HepG2 (cell line): Measurements from ENCODE around the gene GRB7. TPM values are rescaled to one million over a fixed set of nuclear protein-coding genes. Genes with fewer than 3 reads are reported as not detected.

Experiments used
- ATAC-seq: fragments of 200-7000 bp; cut with Tn5 transposase; 3 replicates; pipeline ENCODE4 v1.9.1; 2020; ENCODE audit warnings: mild to moderate bottlenecking, moderate library complexity
- BruUV-seq: library from RNA; stranded (reverse); fragments of 400-500 nt; replicated peaks from 2 replicates; lab custom pipeline; 2021; lab: Mats Ljungman, UMichigan
- CTCF ChIA-PET: fragments of 300-600 bp; formaldehyde crosslinking; extraction: SDS; loops from one replicate; lab custom pipeline; 2021; ENCODE audit warnings: low total read pairs, inconsistent platforms, low intra/inter-chr PET ratio; lab: Yijun Ruan, JAX
- POLR2A ChIA-PET: fragments of 350-600 bp; sonication (Branson Sonifier 250); formaldehyde crosslinking; loops from one replicate; lab custom pipeline; 2020; ENCODE audit warnings: antibody characterized with exemption, inconsistent platforms; lab: Yijun Ruan, JAX
- DNase-seq: peaks from one replicate; pipeline ENCODE4 v3.0.0-alpha.2; 2015; ENCODE audit warnings: low spot score
- FAIRE-seq: peaks from 3 replicates; lab custom pipeline; 2011; peaks lifted over from hg19 to GRCh38; lab: Jason Lieb, UNC
- H2AFZ ChIP-seq: one replicate; pipeline ENCODE4 v1.6.1; 2011; ENCODE audit warnings: low read length, inconsistent platforms
- H3K27ac ChIP-seq: fragments of 300-600 bp; 3 replicates; pipeline ENCODE4 v1.8.0; 2011; ENCODE audit warnings: mixed run types, mild to moderate bottlenecking, mixed read lengths, low read length, inconsistent platforms; ENCODE audit not compliant: insufficient read depth; ENCODE audit errors: extremely low read length
- H3K27me3 ChIP-seq, 2 experiments: fragments of 200-600 bp in 1 of 2; 2 replicates in 1 of 2; 3 replicates in 1 of 2; pipeline versions ENCODE4 v1.6.0 to v1.8.0; 2011; ENCODE audit warnings: low read length in 2 of 2, mild to moderate bottlenecking in 2 of 2, moderate library complexity in 2 of 2, inconsistent platforms in 1 of 2; ENCODE audit not compliant: insufficient read depth in 2 of 2, control insufficient read depth in 1 of 2
- H3K36me3 ChIP-seq, 2 experiments: fragments of 200-600 bp in 1 of 2; replicated peaks in 1 of 2; 2 replicates in 1 of 2; 3 replicates in 1 of 2; pipeline versions ENCODE4 v1.5.1 to v1.8.0; 2011; ENCODE audit warnings: low read length in 2 of 2, inconsistent platforms in 1 of 2; ENCODE audit not compliant: insufficient read depth in 2 of 2, control insufficient read depth in 1 of 2
- H3K4me1 ChIP-seq: 2 replicates; pipeline ENCODE4 v1.5.1; 2012; ENCODE audit warnings: low read length, inconsistent platforms; ENCODE audit not compliant: insufficient read depth
- H3K4me2 ChIP-seq: 2 replicates; pipeline ENCODE4 v1.6.0; 2011; ENCODE audit warnings: low read depth, low read length, inconsistent platforms
- H3K4me3 ChIP-seq, 3 experiments: fragments of 200-600 bp in 1 of 3; sonication (generic), shearing (Covaris generic) in 1 of 3; replicated peaks in 1 of 3; 2 replicates each; pipeline ENCODE4 v1.5.1; 2011 to 2016; ENCODE audit warnings: low read length in 3 of 3, inconsistent platforms in 2 of 3, low read depth in 2 of 3, mild to moderate bottlenecking in 2 of 3, control low read depth in 1 of 3, mixed read lengths in 1 of 3; ENCODE audit not compliant: insufficient read depth in 1 of 3
- H3K79me2 ChIP-seq: one replicate; pipeline ENCODE4 v1.6.1; 2011; ENCODE audit warnings: low read length, inconsistent platforms; ENCODE audit not compliant: insufficient read depth
- H3K9ac ChIP-seq: 2 replicates; pipeline ENCODE4 v1.6.0; 2011; ENCODE audit warnings: mild to moderate bottlenecking, low read depth, low read length, inconsistent platforms; ENCODE audit not compliant: insufficient read depth
- H3K9me3 ChIP-seq: 2 replicates; pipeline ENCODE4 v1.5.1; 2012; ENCODE audit warnings: mild to moderate bottlenecking, low read length
- H4K20me1 ChIP-seq: 2 replicates; pipeline ENCODE4 v1.6.0; 2011; ENCODE audit warnings: inconsistent platforms, mild to moderate bottlenecking, low read length, moderate library complexity; ENCODE audit not compliant: insufficient read depth
- AGO2 ChIP-seq: fragments of 200-400 bp; formaldehyde crosslinking; optimal IDR thresholded peaks from 2 replicates; pipeline ENCODE3; 2017; ENCODE audit warnings: mild to moderate bottlenecking, low read depth, low read length, moderate library complexity
- FOSL2 ChIP-seq: sonication (generic); formaldehyde crosslinking; IDR thresholded peaks from 2 replicates; pipeline ENCODE4 v1.4.0; 2020; ENCODE audit warnings: missing genetic modification reagents
- JDP2 ChIP-seq: sonication (generic); formaldehyde crosslinking; IDR thresholded peaks from 2 replicates; pipeline ENCODE4 v1.8.1; 2022; ENCODE audit warnings: missing genetic modification reagents, borderline replicate concordance
- KLF6 ChIP-seq: IDR thresholded peaks from 2 replicates; pipeline ENCODE4 v1.8.0; 2016; ENCODE audit warnings: missing biosample characterization, missing genetic modification reagents
- PCBP2 ChIP-seq: fragments of 200-400 bp; formaldehyde crosslinking; optimal IDR thresholded peaks from 2 replicates; pipeline ENCODE3; 2018; ENCODE audit warnings: low read length, low read depth; ENCODE audit not compliant: poor library complexity, severe bottlenecking
- POLR2A ChIP-seq, 2 experiments: IDR thresholded peaks; 2 replicates each; pipeline ENCODE4 v1.6.1; 2011; ENCODE audit warnings: low read depth in 2 of 2, low read length in 2 of 2, mild to moderate bottlenecking in 1 of 2, moderate library complexity in 1 of 2; ENCODE audit not compliant: insufficient read depth in 1 of 2
- POLR2G ChIP-seq: fragments of 200-400 bp; formaldehyde crosslinking; IDR thresholded peaks from 2 replicates; pipeline ENCODE4 v1.6.1; 2018; ENCODE audit warnings: mild to moderate bottlenecking, low read depth, low read length, moderate library complexity
- RFXANK ChIP-seq: IDR thresholded peaks from 2 replicates; pipeline ENCODE4 v1.6.1; 2016
- SIN3B ChIP-seq: fragments of 150-350 bp; IDR thresholded peaks from 2 replicates; pipeline ENCODE4 v1.6.1; 2014; ENCODE audit warnings: low read length
- SNRNP70 ChIP-seq: fragments of 200-400 bp; formaldehyde crosslinking; IDR thresholded peaks from 2 replicates; pipeline ENCODE4 v1.6.1; 2017; ENCODE audit warnings: mild to moderate bottlenecking, low read depth, low read length, moderate library complexity
- WIZ ChIP-seq: sonication (generic); formaldehyde crosslinking; IDR thresholded peaks from 2 replicates; pipeline ENCODE4 v1.5.1; 2020; ENCODE audit warnings: mild to moderate bottlenecking, missing genetic modification reagents
- YEATS4 ChIP-seq: sonication (generic); formaldehyde crosslinking; IDR thresholded peaks from 2 replicates; pipeline ENCODE4 v1.4.0; 2020; ENCODE audit warnings: missing genetic modification reagents, borderline replicate concordance
- ZKSCAN5 ChIP-seq: sonication (generic); formaldehyde crosslinking; IDR thresholded peaks from 2 replicates; pipeline ENCODE4 v1.5.1; 2020; ENCODE audit warnings: mild to moderate bottlenecking, missing genetic modification reagents
- ZNF446 ChIP-seq: sonication (generic); formaldehyde crosslinking; IDR thresholded peaks from 2 replicates; pipeline ENCODE4 v1.5.0; 2020; ENCODE audit warnings: mild to moderate bottlenecking, missing genetic modification reagents
- ZNF615 ChIP-seq: sonication (generic); formaldehyde crosslinking; IDR thresholded peaks from 2 replicates; pipeline ENCODE4 v1.5.0; 2020; ENCODE audit warnings: mild to moderate bottlenecking, missing genetic modification reagents, borderline replicate concordance
- ZNF7 ChIP-seq: IDR thresholded peaks from 2 replicates; pipeline ENCODE4 v1.6.1; 2016; ENCODE audit warnings: missing biosample characterization, missing genetic modification reagents
- ZNF772 ChIP-seq: sonication (generic); formaldehyde crosslinking; IDR thresholded peaks from 2 replicates; pipeline ENCODE4 v1.5.0; 2020; ENCODE audit warnings: mild to moderate bottlenecking, missing genetic modification reagents
- WGBS: methylation state at CpG from one replicate; pipeline ENCODE4 v1.1.6; 2017; ENCODE audit warnings: low lambda C conversion rate; 5-methylcytosine and 5-hydroxymethylcytosine counted together
- in situ Hi-C: cut with HindIII; loops from 2 replicates; pipeline ENCODE4 v1.10.0; 2017; ENCODE audit warnings: low pct_unique_long_range_greater_than_20kb; ENCODE audit not compliant: extremely low pct_ligation_motif_present
- intact Hi-C: fragments of 100-400 bp; cut with micrococcal nuclease; formaldehyde crosslinking; loops from one replicate; pipeline ENCODE4 v1.10.0; 2022; ENCODE audit not compliant: unreplicated experiment
- polyA plus RNA-seq, 8 experiments: library from polyadenylated mRNA; depleted of rRNA in 3 of 8; stranded (reverse) in 7 of 8; unstranded in 1 of 8; fragments of >200 nt; fragmentation: Illumina TruSeq in 4 of 8; extraction: Trizol in 4 of 8; gene quantifications; 2 replicates each; pipeline versions ENCODE4 v1.2.1 to v1.2.3, GENCODE V29; 2011 to 2016; ENCODE audit warnings: low read depth in 4 of 8, missing spikeins in 1 of 8, mixed read lengths in 1 of 8; ENCODE audit not compliant: insufficient read depth in 1 of 8
- total RNA-seq, 5 experiments: library from RNA; depleted of rRNA; stranded (reverse); fragments of >200 nt; fragmentation: Illumina TruSeq; extraction: Trizol; gene quantifications; 2 replicates each; pipeline ENCODE4 v1.2.3, GENCODE V29; 2016; ENCODE audit warnings: low read depth in 1 of 5
- TF ChIP-seq, protein P1 (sequence below): sonication (generic); formaldehyde crosslinking; IDR thresholded peaks from 2 replicates; pipeline ENCODE4 v1.9.0; 2022; ENCODE audit warnings: missing genetic modification reagents, mild to moderate bottlenecking, borderline replicate concordance
- TF ChIP-seq, protein P2 (sequence below), 2 experiments: sonication (generic) in 1 of 2; formaldehyde crosslinking in 1 of 2; IDR thresholded peaks; 2 replicates each; pipeline versions ENCODE4 v1.4.0 to v1.6.1; 2018 to 2020; ENCODE audit warnings: missing genetic modification reagents in 2 of 2, borderline replicate concordance in 1 of 2, low read depth in 1 of 2, mild to moderate bottlenecking in 1 of 2, missing biosample characterization in 1 of 2

The GRB7 gene
- total and polyA plus RNA-seq, 2 of the 13 experiments (the other 11 are each of a cell fraction or from before 2014, with no cell fraction given), result 60.2 to 77.7 TPM

DNA sequence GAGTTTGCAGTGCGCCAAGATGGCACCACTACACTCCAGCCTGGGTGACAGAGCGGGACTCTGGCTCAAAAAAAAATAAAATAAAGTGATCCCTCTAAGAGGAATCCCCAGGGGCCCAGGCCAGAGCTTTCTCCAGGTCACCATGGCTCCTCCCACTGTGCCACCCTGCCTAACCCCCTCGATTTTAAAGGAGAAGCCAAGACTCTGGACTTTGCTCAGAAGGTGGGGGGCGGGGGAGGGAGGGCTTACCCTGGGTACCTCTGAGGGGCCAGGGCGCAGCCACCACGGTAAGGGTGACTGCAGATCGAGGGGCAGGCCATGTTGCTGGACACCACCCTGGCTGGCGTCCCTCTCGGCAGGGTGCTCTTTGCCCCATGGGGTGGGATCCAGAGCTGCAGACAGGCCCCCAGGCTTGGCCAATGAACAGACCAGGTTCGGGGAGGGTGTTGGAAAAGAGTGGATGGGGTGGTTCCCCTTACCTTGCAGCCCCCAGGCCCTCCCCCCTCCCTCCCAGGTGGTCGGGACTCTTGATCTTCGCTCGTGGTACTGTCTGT, 455 bp upstream of the GRB7 start (continued):
- TF ChIP-seq, protein P1, sequence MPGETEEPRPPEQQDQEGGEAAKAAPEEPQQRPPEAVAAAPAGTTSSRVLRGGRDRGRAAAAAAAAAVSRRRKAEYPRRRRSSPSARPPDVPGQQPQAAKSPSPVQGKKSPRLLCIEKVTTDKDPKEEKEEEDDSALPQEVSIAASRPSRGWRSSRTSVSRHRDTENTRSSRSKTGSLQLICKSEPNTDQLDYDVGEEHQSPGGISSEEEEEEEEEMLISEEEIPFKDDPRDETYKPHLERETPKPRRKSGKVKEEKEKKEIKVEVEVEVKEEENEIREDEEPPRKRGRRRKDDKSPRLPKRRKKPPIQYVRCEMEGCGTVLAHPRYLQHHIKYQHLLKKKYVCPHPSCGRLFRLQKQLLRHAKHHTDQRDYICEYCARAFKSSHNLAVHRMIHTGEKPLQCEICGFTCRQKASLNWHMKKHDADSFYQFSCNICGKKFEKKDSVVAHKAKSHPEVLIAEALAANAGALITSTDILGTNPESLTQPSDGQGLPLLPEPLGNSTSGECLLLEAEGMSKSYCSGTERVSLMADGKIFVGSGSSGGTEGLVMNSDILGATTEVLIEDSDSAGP (CRISPR knock-in tag), result no peak
- TF ChIP-seq RFXANK (CRISPR knock-in tag), result 0 out of 2 replicates have a peak, but pooled peaks have one; percentile 14
- TF ChIP-seq FOSL2 (CRISPR knock-in tag), result peak; percentile 5; the same call in 1 of the 2 replicates
- 0 out of 2 replicates have a peak, but pooled peaks have one; percentile 46 for TF ChIP-seq YEATS4 (CRISPR knock-in tag)

DNA sequence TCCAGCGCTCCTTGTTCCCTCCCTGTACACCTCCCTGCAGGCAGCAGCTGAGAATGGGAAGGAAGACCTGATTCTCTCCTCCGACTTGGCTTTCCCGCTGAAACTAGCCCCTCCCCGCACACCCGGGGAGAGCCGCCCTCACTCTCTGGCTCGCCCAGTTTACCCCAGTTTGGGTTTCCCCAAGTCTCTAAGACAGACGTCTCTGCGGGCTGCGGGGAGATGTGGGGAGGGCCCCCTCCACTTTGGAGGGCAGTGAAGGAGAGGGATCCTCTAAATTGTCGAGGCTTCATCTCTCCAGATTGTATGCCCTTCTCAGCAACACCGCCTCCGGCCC, 797 bp downstream of the GRB7 start:
- POLR2A ChIA-PET, result interaction anchor here (1.0 to 3.0 kb wide), 18 partner anchors 9 to 867 kb away, joined by 3 to 79 read pairs (median 10); partner anchors contain the start of genes ERBB2, LRRC3C, MIEN1 and ORMDL3
- Histone ChIP-seq H3K79me2 (peaks cover 38% of the 10 kb centered on the region), H3K4me1 (peaks cover 44% of the 10 kb centered on the region), H3K27me3 (no peaks in the 10 kb centered on the region; a peak in 1 of 5 replicates), H3K4me3 (peak overlapping the region; percentile 89 to 96 (median 95)), H3K9me3 (no peaks in the 10 kb centered on the region), H4K20me1 (peaks cover 7% of the 10 kb centered on the region; the same call in 1 of the 2 replicates), H3K27ac (peak overlapping the region; percentile 97), H2AFZ (no peak overlapping the region), H3K36me3 (peaks cover 15 to 18% of the 10 kb centered on the region in 2 experiments), H3K4me2 (peak overlapping the region; percentile 82), H3K9ac (peak overlapping the region; percentile 95)
- peak; percentile 8 for ATAC-seq
- no peak for FAIRE-seq
- peak; percentile 50 for DNase-seq
- CTCF ChIA-PET, result interaction anchor here (2.4 kb wide), 1 partner anchor 16 kb away, joined by 11 read pairs; no protein-coding TSS in a partner anchor
- in situ Hi-C loops, result no loop called here
- BruUV-seq, result no TSS peak
- intact Hi-C loops, result loop anchor here (10.0 kb wide), 1 partner anchor 274 kb away; the partner anchor contains the start of gene CDK12
- 0% methylated on average over 11 of the region's 13 CpGs for WGBS
- TF ChIP-seq SIN3B (peak; percentile 18; the same call in 1 of the 2 replicates), ZNF7 (CRISPR knock-in tag) (no peak), PCBP2 (peak; percentile 12), AGO2 (peak; percentile 73), KLF6 (CRISPR knock-in tag) (no peak), ZNF446 (CRISPR knock-in tag) (peak; percentile 54; the same call in 1 of the 2 replicates), JDP2 (CRISPR knock-in tag) (no peak), POLR2A (IDR thresholded peaks at IDR 0.05; ENCODE audit: insufficient read depth in 1 of 2, low read depth in 2 of 2, low read length in 2 of 2) (0 out of 4 replicates have a peak, but pooled peaks of 1 of the 2 experiments have one; percentile 31), SNRNP70 (no peak), ZKSCAN5 (peak; percentile 3; the same call in 1 of the 2 replicates), WIZ (no peak), ZNF772 (CRISPR knock-in tag) (0 out of 2 replicates have a peak, but pooled peaks have one; percentile 1), ZNF615 (CRISPR knock-in tag) (0 out of 2 replicates have a peak, but pooled peaks have one; percentile 16), POLR2G (peak; percentile 18; the same call in 1 of the 2 replicates)
- TF ChIP-seq, protein P2, sequence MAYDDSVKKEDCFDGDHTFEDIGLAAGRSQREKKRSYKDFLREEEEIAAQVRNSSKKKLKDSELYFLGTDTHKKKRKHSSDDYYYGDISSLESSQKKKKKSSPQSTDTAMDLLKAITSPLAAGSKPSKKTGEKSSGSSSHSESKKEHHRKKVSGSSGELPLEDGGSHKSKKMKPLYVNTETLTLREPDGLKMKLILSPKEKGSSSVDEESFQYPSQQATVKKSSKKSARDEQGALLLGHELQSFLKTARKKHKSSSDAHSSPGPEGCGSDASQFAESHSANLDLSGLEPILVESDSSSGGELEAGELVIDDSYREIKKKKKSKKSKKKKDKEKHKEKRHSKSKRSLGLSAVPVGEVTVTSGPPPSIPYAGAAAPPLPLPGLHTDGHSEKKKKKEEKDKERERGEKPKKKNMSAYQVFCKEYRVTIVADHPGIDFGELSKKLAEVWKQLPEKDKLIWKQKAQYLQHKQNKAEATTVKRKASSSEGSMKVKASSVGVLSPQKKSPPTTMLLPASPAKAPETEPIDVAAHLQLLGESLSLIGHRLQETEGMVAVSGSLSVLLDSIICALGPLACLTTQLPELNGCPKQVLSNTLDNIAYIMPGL (CRISPR knock-in tag; IDR thresholded peaks at IDR 0.05; ENCODE audit: borderline replicate concordance in 1 of 2, low read depth in 1 of 2), result no peak
